A549 (cell line): ENCODE data around the gene ANTXR1. TPM values are rescaled to one million over a fixed set of nuclear protein-coding genes. Genes with fewer than 3 reads are reported as not detected.

Experiments
- ATAC-seq, 2 experiments: fragments of 200-7000 bp in 1 of 2; fragments of >200 bp in 1 of 2; cut with Nextera tagmentation in 1 of 2; cut with Tn5 transposase in 1 of 2; 3 replicates each; pipeline versions ENCODE4 v1.8.0 to v1.9.1; 2018 to 2020; ENCODE audit warnings: mild to moderate bottlenecking in 1 of 2, moderate library complexity in 1 of 2
- CTCF ChIA-PET: fragments of 300-600 bp; sonication (Branson Sonifier 250); formaldehyde crosslinking; extraction: SDS; loops from one replicate; lab custom pipeline; 2021; ENCODE audit warnings: antibody characterized with exemption, inconsistent platforms; lab: Yijun Ruan, JAX
- POLR2A ChIA-PET: fragments of 350-600 bp; formaldehyde crosslinking; extraction: SDS; loops from one replicate; lab custom pipeline; 2021; ENCODE audit warnings: antibody characterized with exemption, inconsistent platforms; lab: Yijun Ruan, JAX
- DNase-seq, 2 experiments: peaks; one replicate each; pipeline versions ENCODE4 v3.0.0 to v3.0.0-alpha.2; 2011 to 2016; ENCODE audit warnings: low read depth in 1 of 2, low spot score in 1 of 2
- FAIRE-seq: peaks from 2 replicates; lab custom pipeline; 2011; peaks lifted over from hg19 to GRCh38; lab: Jason Lieb, UNC
- H3K27ac ChIP-seq, 2 experiments: fragments of >200 bp; sonication (Bioruptor Twin); formaldehyde crosslinking; 3 replicates each; pipeline ENCODE4 v1.5.1; 2016 to 2017
- H3K4me1 ChIP-seq: fragments of >200 bp; sonication (Bioruptor Twin); formaldehyde crosslinking; 3 replicates; pipeline ENCODE4 v1.6.1; 2016
- H3K4me2 ChIP-seq: fragments of >200 bp; sonication (Bioruptor Twin); formaldehyde crosslinking; 3 replicates; pipeline ENCODE4 v1.6.1; 2016
- H3K4me3 ChIP-seq: fragments of >200 bp; sonication (Bioruptor Twin); formaldehyde crosslinking; 3 replicates; pipeline ENCODE4 v1.5.1; 2016
- H3K9me3 ChIP-seq: fragments of >200 bp; sonication (Bioruptor Twin); formaldehyde crosslinking; 3 replicates; pipeline ENCODE4 v1.6.1; 2016
- BCL3 ChIP-seq: fragments of >200 bp; sonication (Bioruptor Twin); formaldehyde crosslinking; IDR thresholded peaks from 3 replicates; pipeline ENCODE4 v1.6.1; 2016
- CBX2 ChIP-seq: fragments of 200-600 bp; sonication (generic); IDR thresholded peaks from 2 replicates; pipeline ENCODE4 v1.6.1; 2016; ENCODE audit warnings: low read depth, mild to moderate bottlenecking, borderline replicate concordance
- EHMT2 ChIP-seq: fragments of 200-600 bp; sonication (generic); IDR thresholded peaks from 2 replicates; pipeline ENCODE4 v1.6.1; 2016; ENCODE audit warnings: antibody characterized with exemption, low read depth, mild to moderate bottlenecking, moderate library complexity
- FOSL2 ChIP-seq, 2 experiments: fragments of 450-650 bp in 1 of 2; fragments of >200 bp in 1 of 2; sonication (Bioruptor Twin) in 1 of 2; formaldehyde crosslinking; IDR thresholded peaks; 2 replicates each; pipeline versions ENCODE4 v1.5.0 to v1.6.1; 2016 to 2020; ENCODE audit warnings: mild to moderate bottlenecking in 1 of 2, moderate library complexity in 1 of 2
- GATA3 ChIP-seq: IDR thresholded peaks from 2 replicates; pipeline ENCODE4 v1.6.1; 2012; ENCODE audit warnings: borderline replicate concordance
- KDM1A ChIP-seq: fragments of 200-600 bp; sonication (generic); IDR thresholded peaks from 2 replicates; pipeline ENCODE4 v1.6.1; 2016; ENCODE audit warnings: low read depth, mild to moderate bottlenecking
- PBX3 ChIP-seq: IDR thresholded peaks from 2 replicates; pipeline ENCODE4 v1.6.1; 2012
- RAD21 ChIP-seq, 2 experiments: fragments of >200 bp in 1 of 2; sonication (Bioruptor Twin) in 1 of 2; formaldehyde crosslinking in 1 of 2; IDR thresholded peaks in 1 of 2; conservative IDR thresholded peaks in 1 of 2; 2 replicates in 1 of 2; 3 replicates in 1 of 2; pipeline ENCODE4 v1.6.1; 2012 to 2018; ENCODE audit warnings: inconsistent platforms in 1 of 2
- RARB ChIP-seq: fragments of 250-450 bp; sonication (Bioruptor Pico); IDR thresholded peaks from 2 replicates; pipeline ENCODE4 v1.8.0; 2021; ENCODE audit warnings: mild to moderate bottlenecking, moderate library complexity
- REST ChIP-seq: fragments of 200-600 bp; sonication (generic); IDR thresholded peaks from 2 replicates; pipeline ENCODE4 v1.6.1; 2016; ENCODE audit warnings: antibody characterized with exemption, mild to moderate bottlenecking, moderate library complexity
- TP53 ChIP-seq: fragments of 250-450 bp; sonication (Bioruptor Pico); IDR thresholded peaks from 2 replicates; pipeline ENCODE4 v1.5.0; 2021; ENCODE audit warnings: mild to moderate bottlenecking, moderate library complexity
- ZFP36 ChIP-seq: fragments of 450-650 bp; IDR thresholded peaks from 2 replicates; pipeline ENCODE4 v1.6.1; 2014; ENCODE audit warnings: borderline replicate concordance; ENCODE audit not compliant: partially characterized antibody
- ZSCAN20 ChIP-seq: fragments of 250-450 bp; sonication (Bioruptor Pico); IDR thresholded peaks from 2 replicates; pipeline ENCODE4 v1.8.0; 2022; ENCODE audit warnings: mild to moderate bottlenecking, moderate library complexity
- WGBS: methylation state at CpG from one replicate; pipeline ENCODE4 v1.1.6; 2017; ENCODE audit errors: missing lambda C conversion rate; 5-methylcytosine and 5-hydroxymethylcytosine counted together
- polyA plus RNA-seq, 4 experiments: library from polyadenylated mRNA; depleted of rRNA in 3 of 4; stranded (reverse); fragments of >200 nt; fragmentation: RNase III in 1 of 4; extraction: RNeasy Plus Mini Kit Qiagen cat#74134 plus additional on column Dnase treatment in 1 of 4; gene quantifications; 2 replicates in 3 of 4; 3 replicates in 1 of 4; pipeline ENCODE4 v1.2.3, GENCODE V29; 2011 to 2017

ANTXR1 gene
- polyA plus RNA-seq, 2 of the 4 experiments (the other 2 are of a cell fraction), result 161 to 194 TPM

- TF ChIP-seq REST, result no peak
These were observed 13.0 kb downstream of the ANTXR1 start (continued) for GRCh38 chr2:69026026-69026425.

DNA sequence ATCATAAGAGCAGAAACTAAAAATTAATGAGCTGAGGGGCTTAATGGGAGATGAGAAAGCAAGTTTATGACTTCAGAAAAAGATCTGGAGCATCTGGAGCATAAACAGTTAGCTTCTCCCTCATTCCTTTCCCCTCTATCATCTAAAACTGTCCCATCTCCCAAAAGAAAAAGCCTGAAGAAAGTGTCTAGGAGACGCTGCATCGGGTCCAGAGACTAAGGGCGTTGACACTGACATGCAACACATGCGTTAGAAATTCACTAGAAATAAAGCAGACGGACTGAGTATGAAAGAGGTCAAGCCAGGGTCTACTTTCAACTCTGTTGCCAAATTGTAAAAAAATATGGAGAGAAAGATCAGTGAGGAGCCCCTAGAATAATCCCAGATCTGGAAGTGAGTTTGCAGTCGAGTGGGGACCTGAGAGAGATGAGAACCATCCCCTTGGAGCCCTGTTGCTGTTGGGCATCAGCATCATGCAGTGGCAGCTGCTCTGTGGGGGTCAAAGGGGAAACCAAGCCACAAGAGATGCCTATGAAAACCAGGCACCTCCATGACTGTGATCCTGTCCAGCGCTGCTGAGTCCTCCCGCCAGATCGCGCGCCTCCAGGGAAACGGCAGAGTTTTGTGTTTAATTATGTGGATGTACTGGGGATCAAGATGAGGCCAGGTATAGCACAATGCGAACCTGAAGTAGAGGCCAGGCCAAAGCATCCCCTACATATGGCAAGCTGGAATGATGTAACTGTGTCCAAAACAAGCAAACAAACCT is 13.9 kb downstream of the ANTXR1 start:
- Histone ChIP-seq H3K4me1 (peaks cover 41% of the 10 kb centered on the region), H3K4me3 (no peak overlapping the region), H3K4me2 (no peak overlapping the region), H3K27ac (no peak overlapping the region), H3K9me3 (peaks cover 18% of the 10 kb centered on the region)
- ChIA-PET CTCF (interaction anchor here (1.1 to 1.8 kb wide), 3 partner anchors 13 to 280 kb away, joined by 4 to 7 read pairs (median 4); partner anchors contain the start of gene ANTXR1), POLR2A (no interaction called here)
- DNase-seq (no peak), ATAC-seq (no peak), FAIRE-seq (no peak)
- TF ChIP-seq BCL3 (no peak), TP53 (CRISPR knock-in tag) (no peak), RAD21 (conservative IDR thresholded peaks at IDR 0.05 in 1 of 2, IDR thresholded peaks at IDR 0.05 in 1 of 2) (no peak), GATA3 (no peak), PBX3 (no peak), CBX2 (no peak), ZSCAN20 (CRISPR knock-in tag) (no peak), KDM1A (no peak), RARB (CRISPR knock-in tag) (no peak), ZFP36 (no peak)
- 95% methylated on average over 13 of the region's 13 CpGs for WGBS

GRCh38 chr2:69030800-69031428 is 17.9 kb downstream of the ANTXR1 start:
- H3K9me3 ChIP-seq, result peaks cover 18% of the 10 kb centered on the region
- 88% methylated on average over 6 of the region's 6 CpGs for WGBS
- peak; percentile 18 for FAIRE-seq
- no peak overlapping the region for H3K4me3 ChIP-seq
- CTCF ChIA-PET, result interaction anchor here (0.9 to 1.6 kb wide), 5 partner anchors 8 to 48 kb away, joined by 3 to 7 read pairs (median 3); partner anchors contain the start of gene ANTXR1
- TF ChIP-seq EHMT2 (0 out of 2 replicates have a peak, but pooled peaks have one; percentile 65), FOSL2 (IDR thresholded peaks at IDR 0.05) (no peak), FOSL2 (CRISPR knock-in tag; IDR thresholded peaks at IDR 0.05) (no peak)
- no peak for DNase-seq
- H3K4me2 ChIP-seq, result peak overlapping the region; percentile 22; the same call in 1 of the 3 replicates
- peak overlapping the region in 1 of 2 experiments; percentile 43; a peak in 3 of 6 replicates for H3K27ac ChIP-seq
- POLR2A ChIA-PET, result no interaction called here
- H3K4me1 ChIP-seq, result peaks cover 49% of the 10 kb centered on the region
- no peak for ATAC-seq
